ENCODE measurements around the gene DNM3. TPM values are rescaled to one million over a fixed set of nuclear protein-coding genes. Genes with fewer than 3 reads are reported as not detected.

DNM3 gene
- polyA plus RNA-seq, 1 donor (not counting 4 experiments of a cell fraction or from before 2014, with no cell fraction given) = 2.0 TPM

GRCh38 chr1:172220376-172220775 is 379.1 kb downstream of the DNM3 start:
- Histone ChIP-seq H4K20me1 (ENCODE audit: control insufficient read depth, extremely low read depth, insufficient read depth, low read length) (no peaks in the 10 kb centered on the region), H3K9me1 (ENCODE audit: control insufficient read depth, extremely low read depth, insufficient read depth, low read length) (no peaks in the 10 kb centered on the region), H3K9me3 (ENCODE audit: control insufficient read depth, low read depth, low read length) (no peaks in the 10 kb centered on the region), H2AFZ (ENCODE audit: control insufficient read depth, low read length) (no peak overlapping the region), H3K79me2 (ENCODE audit: control insufficient read depth, insufficient read depth, low read length) (no peaks in the 10 kb centered on the region), H3K36me3 (ENCODE audit: control insufficient read depth in 2 of 2, extremely low read depth in 1 of 2, insufficient read depth in 2 of 2, low read length in 2 of 2) (no peaks in the 10 kb centered on the region), H3K27ac (ENCODE audit: control insufficient read depth, insufficient read depth, low read length) (no peak overlapping the region), H3K27me3 (ENCODE audit: control insufficient read depth, extremely low read depth, insufficient read depth, low read length) (no peaks in the 10 kb centered on the region), H3K4me1 (ENCODE audit: control insufficient read depth, extremely low read depth, insufficient read depth, low read length) (no peaks in the 10 kb centered on the region), H3K9ac (ENCODE audit: control insufficient read depth, extremely low read depth, insufficient read depth, low read length) (no peak overlapping the region), H3K4me2 (ENCODE audit: control insufficient read depth, extremely low read depth, insufficient read depth, low read depth, low read length) (no peak overlapping the region), H3K4me3 (ENCODE audit: control insufficient read depth in 2 of 3, extremely low read depth in 1 of 3, insufficient read depth in 2 of 3, low read depth in 1 of 3, low read length in 3 of 3) (no peak overlapping the region)
- dilution Hi-C loops (cut with MboI; ENCODE audit: extremely low pct_ligation_motif_present, low sequenced_read_pairs) = no loop called here
- no peak for DNase-seq (ENCODE audit: low read depth, low spot score)
- no peak for FAIRE-seq
- no peak for TF ChIP-seq CTCF (optimal IDR thresholded peaks at IDR 0.05 in 1 of 3, IDR thresholded peaks at IDR 0.05 in 1 of 3, conservative IDR thresholded peaks at IDR 0.05 in 1 of 3; ENCODE audit: extremely low read depth in 1 of 3, insufficient read depth in 2 of 3, low read length in 3 of 3)
- TF ChIP-seq EZH2 (IDR thresholded peaks at IDR 0.05; ENCODE audit: low read length) = no peak

- H3K4me1 ChIP-seq (ENCODE audit: control insufficient read depth, extremely low read depth, insufficient read depth, low read length) = no peaks in the 10 kb centered on the region
- FAIRE-seq = no peak
- H3K27me3 ChIP-seq (ENCODE audit: control insufficient read depth, extremely low read depth, insufficient read depth, low read length) = no peaks in the 10 kb centered on the region
- H4K20me1 ChIP-seq (ENCODE audit: control insufficient read depth, extremely low read depth, insufficient read depth, low read length) = no peaks in the 10 kb centered on the region
- no peak overlapping the region for H3K9ac ChIP-seq (ENCODE audit: control insufficient read depth, extremely low read depth, insufficient read depth, low read length)
- TF ChIP-seq EZH2 (IDR thresholded peaks at IDR 0.05; ENCODE audit: low read length) (no peak), CTCF (optimal IDR thresholded peaks at IDR 0.05 in 1 of 3, IDR thresholded peaks at IDR 0.05 in 1 of 3, conservative IDR thresholded peaks at IDR 0.05 in 1 of 3; ENCODE audit: extremely low read depth in 1 of 3, insufficient read depth in 2 of 3, low read length in 3 of 3) (no peak)
- no peak overlapping the region for H3K4me2 ChIP-seq (ENCODE audit: control insufficient read depth, extremely low read depth, insufficient read depth, low read depth, low read length)
- no peak overlapping the region for H3K27ac ChIP-seq (ENCODE audit: control insufficient read depth, insufficient read depth, low read length)
- H3K4me3 ChIP-seq (ENCODE audit: control insufficient read depth in 2 of 3, extremely low read depth in 1 of 3, insufficient read depth in 2 of 3, low read depth in 1 of 3, low read length in 3 of 3) = no peak overlapping the region
- no peaks in the 10 kb centered on the region for H3K9me1 ChIP-seq (ENCODE audit: control insufficient read depth, extremely low read depth, insufficient read depth, low read length)
- no peaks in the 10 kb centered on the region for H3K9me3 ChIP-seq (ENCODE audit: control insufficient read depth, low read depth, low read length)
- no peaks in the 10 kb centered on the region for H3K36me3 ChIP-seq (ENCODE audit: control insufficient read depth in 2 of 2, extremely low read depth in 1 of 2, insufficient read depth in 2 of 2, low read length in 2 of 2)
- dilution Hi-C loops (cut with MboI; ENCODE audit: extremely low pct_ligation_motif_present, low sequenced_read_pairs) = no loop called here
- no peak overlapping the region for H2AFZ ChIP-seq (ENCODE audit: control insufficient read depth, low read length)
- H3K79me2 ChIP-seq (ENCODE audit: control insufficient read depth, insufficient read depth, low read length) = no peaks in the 10 kb centered on the region
- DNase-seq (ENCODE audit: low read depth, low spot score) = no peak
These were observed 380.1 kb downstream of the DNM3 start for GRCh38 chr1:172221436-172221835.
